T-helper 22 cell (primary cell): ENCODE data around the gene GMDS.

ENCODE experiments used
- DNase-seq: peaks from one replicate; pipeline ENCODE4 v3.0.0-alpha.2; 2020; ENCODE audit warnings: low read depth

The GMDS gene

GRCh38 chr6:2178125-2178524, 67.3 kb downstream of the GMDS start:
- no peak for DNase-seq

- no peak for DNase-seq
Measured at GRCh38 chr6:2175825-2176224, 69.6 kb downstream of the GMDS start.

- DNase-seq: no peak
Measured at GRCh38 chr6:2173203-2173961, 72.0 kb downstream of the GMDS start.

- DNase-seq: no peak
Measured at GRCh38 chr6:2171728-2172127, 73.7 kb downstream of the GMDS start.

- DNase-seq: no peak
Measured at GRCh38 chr6:2168480-2168879, 76.9 kb downstream of the GMDS start.

- DNase-seq: no peak
Measured at GRCh38 chr6:2166717-2167116, 78.7 kb downstream of the GMDS start.

- no peak for DNase-seq
Measured at GRCh38 chr6:2165286-2165685, 80.1 kb downstream of the GMDS start.

GRCh38 chr6:2164481-2164880, 80.9 kb downstream of the GMDS start:
- no peak for DNase-seq

GRCh38 chr6:2162079-2162445, 83.3 kb downstream of the GMDS start:
- no peak for DNase-seq

- DNase-seq: no peak
Measured at GRCh38 chr6:2158596-2159271, 86.7 kb downstream of the GMDS start.

- DNase-seq: no peak
Measured at GRCh38 chr6:2157441-2158127, 87.8 kb downstream of the GMDS start.

GRCh38 chr6:2155206-2155605, 90.2 kb downstream of the GMDS start:
- DNase-seq: no peak

GRCh38 chr6:2149361-2150006, 95.9 kb downstream of the GMDS start:
- DNase-seq: no peak

- no peak for DNase-seq
Measured at GRCh38 chr6:2148748-2149147, 96.7 kb downstream of the GMDS start.

- no peak for DNase-seq
Measured at GRCh38 chr6:2147766-2148448, 97.5 kb downstream of the GMDS start.

- DNase-seq: no peak
Measured at GRCh38 chr6:2147261-2147660, 98.1 kb downstream of the GMDS start.

GRCh38 chr6:2144210-2144609, 101.2 kb downstream of the GMDS start:
- no peak for DNase-seq

- DNase-seq: no peak
Measured at GRCh38 chr6:2141644-2142290, 103.6 kb downstream of the GMDS start.

- no peak for DNase-seq
Measured at GRCh38 chr6:2140438-2141128, 104.8 kb downstream of the GMDS start.

GRCh38 chr6:2135401-2135800, 110.0 kb downstream of the GMDS start:
- no peak for DNase-seq

GRCh38 chr6:2134554-2134953, 110.9 kb downstream of the GMDS start:
- no peak for DNase-seq
